ENCODE data around the gene ANKHD1. TPM values are rescaled to one million over a fixed set of nuclear protein-coding genes. Genes with fewer than 3 reads are reported as not detected.

ANKHD1 gene
- total RNA-seq, 1 experiment from 2014 or later, result 113 TPM

- H3K36me3 Mint-ChIP-seq, result no peaks in the 10 kb centered on the region
- no peak overlapping the region for H3K27ac Mint-ChIP-seq
- CTCF ChIA-PET, result interaction anchor here (0.9 to 3.1 kb wide), 6 partner anchors 9 to 358 kb away, joined by 3 to 53 read pairs (median 18); partner anchors contain the start of gene HBEGF
- ATAC-seq, result no peak
- no peak for DNase-seq (ENCODE audit: low spot score)
- H3K4me1 Mint-ChIP-seq, result peaks cover 10% of the 10 kb centered on the region
- no peak overlapping the region for H3K4me3 Mint-ChIP-seq
- no peaks in the 10 kb centered on the region for H3K9me3 Mint-ChIP-seq
- peaks cover 12% of the 10 kb centered on the region for H3K27me3 Mint-ChIP-seq (ENCODE audit: low read depth)
- POLR2A ChIA-PET, result no interaction called here
- no peak for TF ChIP-seq TP53 (CRISPR knock-in tag; IDR thresholded peaks at IDR 0.05)
Observed at GRCh38 chr5:140362311-140362710, 39.3 kb upstream of the ANKHD1 start.

GRCh38 chr5:140362875-140363630 lies 38.6 kb upstream of the ANKHD1 start:
- Mint-ChIP-seq H3K27ac (no peak overlapping the region), H3K36me3 (no peaks in the 10 kb centered on the region), H3K4me1 (peaks cover 7% of the 10 kb centered on the region), H3K4me3 (peak overlapping the region; percentile 79), H3K9me3 (no peaks in the 10 kb centered on the region), H3K27me3 (ENCODE audit: low read depth) (peaks cover 9% of the 10 kb centered on the region)
- DNase-seq (ENCODE audit: low spot score) (peak; percentile 95), ATAC-seq (peak; percentile 88)
- ChIA-PET CTCF (interaction anchor here (0.6 to 3.1 kb wide), 38 partner anchors 9 to 363 kb away, joined by 3 to 53 read pairs (median 4); partner anchors contain the start of genes ANKHD1, EIF4EBP3, HBEGF and IK), POLR2A (no interaction called here)
- TF ChIP-seq CTCF (IDR thresholded peaks at IDR 0.05), result peak; percentile 96
- TF ChIP-seq RELA (CRISPR knock-in tag; IDR thresholded peaks at IDR 0.05; ENCODE audit: borderline replicate concordance), result no peak
- no peak for TF ChIP-seq E2F1 (CRISPR knock-in tag; IDR thresholded peaks at IDR 0.05)
- TF ChIP-seq KAT7 (CRISPR knock-in tag; IDR thresholded peaks at IDR 0.05; ENCODE audit: borderline replicate concordance), result no peak
- peak; percentile 97 for TF ChIP-seq HMGXB4 (CRISPR knock-in tag; IDR thresholded peaks at IDR 0.05)
- 0 out of 2 replicates have a peak, but pooled peaks have one; percentile 46 for TF ChIP-seq ZBTB21 (CRISPR knock-in tag; IDR thresholded peaks at IDR 0.05; ENCODE audit: borderline replicate concordance)
- TF ChIP-seq ESRRA (CRISPR knock-in tag; IDR thresholded peaks at IDR 0.05; ENCODE audit: borderline replicate concordance), result no peak
- TF ChIP-seq ZNF532 (CRISPR knock-in tag; IDR thresholded peaks at IDR 0.05; ENCODE audit: borderline replicate concordance), result no peak
- TF ChIP-seq GABPB1 (CRISPR knock-in tag; IDR thresholded peaks at IDR 0.05), result peak; percentile 50; the same call in 1 of the 2 replicates
- TF ChIP-seq MAX (CRISPR knock-in tag; IDR thresholded peaks at IDR 0.05), result peak; percentile 63
